Brain microvascular endothelial cell (primary cell): Measurements from ENCODE around the gene UBL4A.
A peak's percentile ranks its signal among the peaks of the same experiment; 100 is the strongest.

Source experiments
- DNase-seq: peaks from one replicate; pipeline ENCODE4 v3.0.0-alpha.2; 2020
- H3K27ac ChIP-seq: fragments of 250-450 bp; sonication (Bioruptor Pico); 2 replicates; pipeline ENCODE4 v1.5.1; 2020; ENCODE audit warnings: mild to moderate bottlenecking, moderate library complexity
- H3K27me3 ChIP-seq: fragments of 250-450 bp; sonication (Bioruptor Pico); replicated peaks from 2 replicates; pipeline ENCODE4 v1.5.1; 2020; ENCODE audit warnings: mild to moderate bottlenecking
- H3K36me3 ChIP-seq: fragments of 250-450 bp; sonication (Bioruptor Pico); replicated peaks from 2 replicates; pipeline ENCODE4 v1.5.1; 2020; ENCODE audit warnings: mild to moderate bottlenecking
- H3K4me3 ChIP-seq: 2 replicates; pipeline ENCODE4 v1.5.1; 2011; ENCODE audit warnings: low read depth, mild to moderate bottlenecking, control low read depth, low read length, moderate library complexity
- CTCF ChIP-seq: IDR thresholded peaks from 2 replicates; pipeline ENCODE4 v1.5.1; 2011; ENCODE audit warnings: low read depth, mild to moderate bottlenecking, moderate library complexity, low read length, control low read depth, inconsistent platforms; ENCODE audit errors: missing control alignments
- in situ Hi-C: cut with HindIII; loops from 2 replicates; pipeline ENCODE4 v1.10.0; 2017; ENCODE audit warnings: low sequenced_read_pairs, low pct_ligation_motif_present

UBL4A gene

GRCh38 chrX:154517101-154517781 lies 30.8 kb upstream of the UBL4A start:
- Histone ChIP-seq H3K27ac (no peak overlapping the region), H3K36me3 (no peaks in the 10 kb centered on the region), H3K4me3 (no peak overlapping the region), H3K27me3 (no peaks in the 10 kb centered on the region)
- no peak for TF ChIP-seq CTCF
- in situ Hi-C loops = no loop called here
- DNase-seq = no peak

- TF ChIP-seq CTCF = no peak
- no peak for DNase-seq
- H3K4me3 ChIP-seq = peak overlapping the region; percentile 50
- peak overlapping the region; percentile 63 for H3K27ac ChIP-seq
- H3K36me3 ChIP-seq = no peaks in the 10 kb centered on the region
- in situ Hi-C loops = no loop called here
- H3K27me3 ChIP-seq = no peaks in the 10 kb centered on the region
Measured at GRCh38 chrX:154516656-154517100, 30.3 kb upstream of the UBL4A start.

GRCh38 chrX:154515966-154516655 lies 29.7 kb upstream of the UBL4A start, which contains the start of gene FAM3A:
FAM3A (minus strand) TSS chrX:154516232; CDS start chrX:154515772, 460 bp downstream.
- Histone ChIP-seq H3K36me3 (no peaks in the 10 kb centered on the region), H3K27ac (peak within 1 kb of the TSS; percentile 69), H3K4me3 (peak within 1 kb of the TSS; percentile 68), H3K27me3 (no peaks in the 10 kb centered on the region)
- in situ Hi-C loops = no loop called here
- DNase-seq = peak; percentile 79
- TF ChIP-seq CTCF = no peak

- TF ChIP-seq CTCF = no peak
- Histone ChIP-seq H3K27ac (peak overlapping the region; percentile 69), H3K36me3 (no peaks in the 10 kb centered on the region), H3K27me3 (no peaks in the 10 kb centered on the region), H3K4me3 (peak overlapping the region; percentile 68)
- DNase-seq = no peak
- in situ Hi-C loops = no loop called here
Measured at GRCh38 chrX:154515090-154515965, 28.9 kb upstream of the UBL4A start.

GRCh38 chrX:154513716-154514115 lies 27.3 kb upstream of the UBL4A start:
- DNase-seq = no peak
- TF ChIP-seq CTCF = no peak
- Histone ChIP-seq H3K27me3 (no peaks in the 10 kb centered on the region), H3K4me3 (no peak overlapping the region), H3K36me3 (no peaks in the 10 kb centered on the region), H3K27ac (no peak overlapping the region)
- in situ Hi-C loops = no loop called here
